ENCODE results near the gene SOX6. TPM values are rescaled to one million over a fixed set of nuclear protein-coding genes. Genes with fewer than 3 reads are reported as not detected.
"Not testable (repeated sequence)": the region's sequence is repeated elsewhere in the genome, so short reads cannot be mapped to it uniquely, and the experiment has no call there.

The SOX6 gene
- total and polyA plus RNA-seq, 7 donors, result 0.61 to 47.6 (median 14.6) TPM

- intact Hi-C loops (cut with DNase I), result no loop called here
- Histone ChIP-seq H3K36me3 (ENCODE audit: insufficient read depth in 1 of 2, low read depth in 1 of 2) (no peaks in the 10 kb centered on the region), H3K27ac (no peak overlapping the region), H3K27me3 (ENCODE audit: insufficient read depth in 3 of 3, low read length in 2 of 3) (no peaks in the 10 kb centered on the region), H3K4me1 (no peaks in the 10 kb centered on the region), H3K4me3 (no peak overlapping the region), H3K9me3 (no peaks in the 10 kb centered on the region)
- WGBS, 3 donors, result 87 to 91% (median 90%) methylated on average over 5 of the region's 5 CpGs
- TF ChIP-seq, protein P1, sequence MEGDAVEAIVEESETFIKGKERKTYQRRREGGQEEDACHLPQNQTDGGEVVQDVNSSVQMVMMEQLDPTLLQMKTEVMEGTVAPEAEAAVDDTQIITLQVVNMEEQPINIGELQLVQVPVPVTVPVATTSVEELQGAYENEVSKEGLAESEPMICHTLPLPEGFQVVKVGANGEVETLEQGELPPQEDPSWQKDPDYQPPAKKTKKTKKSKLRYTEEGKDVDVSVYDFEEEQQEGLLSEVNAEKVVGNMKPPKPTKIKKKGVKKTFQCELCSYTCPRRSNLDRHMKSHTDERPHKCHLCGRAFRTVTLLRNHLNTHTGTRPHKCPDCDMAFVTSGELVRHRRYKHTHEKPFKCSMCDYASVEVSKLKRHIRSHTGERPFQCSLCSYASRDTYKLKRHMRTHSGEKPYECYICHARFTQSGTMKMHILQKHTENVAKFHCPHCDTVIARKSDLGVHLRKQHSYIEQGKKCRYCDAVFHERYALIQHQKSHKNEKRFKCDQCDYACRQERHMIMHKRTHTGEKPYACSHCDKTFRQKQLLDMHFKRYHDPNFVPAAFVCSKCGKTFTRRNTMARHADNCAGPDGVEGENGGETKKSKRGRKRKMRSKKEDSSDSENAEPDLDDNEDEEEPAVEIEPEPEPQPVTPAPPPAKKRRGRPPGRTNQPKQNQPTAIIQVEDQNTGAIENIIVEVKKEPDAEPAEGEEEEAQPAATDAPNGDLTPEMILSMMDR (IDR thresholded peaks at IDR 0.05), result no peak
- ATAC-seq, result no peak
- no peak for DNase-seq
These were observed 429.0 kb downstream of the SOX6 start for GRCh38 chr11:15927196-15927863.

GRCh38 chr11:15926071-15926470 is 430.3 kb downstream of the SOX6 start:
- no peak overlapping the region for H3K4me3 ChIP-seq
- H3K27ac ChIP-seq, result no peak overlapping the region
- no peaks in the 10 kb centered on the region for H3K4me1 ChIP-seq
- H3K27me3 ChIP-seq (ENCODE audit: insufficient read depth in 3 of 3, low read length in 2 of 3), result no peaks in the 10 kb centered on the region
- H3K36me3 ChIP-seq (ENCODE audit: insufficient read depth in 1 of 2, low read depth in 1 of 2), result no peaks in the 10 kb centered on the region
- no peaks in the 10 kb centered on the region for H3K9me3 ChIP-seq
- ATAC-seq (no peak), DNase-seq (no peak)
- intact Hi-C loops (cut with DNase I), result no loop called here
- TF ChIP-seq, protein P1 (IDR thresholded peaks at IDR 0.05), result no peak
- 77 to 84% (median 78%) methylated on average over 2 of the region's 2 CpGs for WGBS, 3 donors

DNA sequence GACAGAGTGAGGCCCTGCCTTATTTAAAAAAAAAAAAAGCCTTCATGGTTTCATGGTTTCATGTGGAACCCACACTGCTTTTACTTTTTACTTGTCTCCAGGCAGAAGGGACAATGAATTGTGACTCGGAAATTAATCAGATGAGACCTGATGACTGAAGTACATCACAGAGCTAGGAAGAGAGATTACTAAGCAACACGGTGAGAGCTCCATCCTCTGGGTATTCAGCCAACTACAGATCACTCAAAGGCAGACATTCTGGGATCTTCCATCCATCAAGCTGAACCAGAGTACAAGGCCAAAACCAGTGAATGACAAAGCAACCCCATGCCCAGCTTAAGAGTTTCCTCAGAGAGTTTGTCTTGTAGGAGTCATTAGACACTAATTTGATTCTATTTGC is 433.2 kb downstream of the SOX6 start:
- TF ChIP-seq, protein P1 (IDR thresholded peaks at IDR 0.05), result no peak
- WGBS, 3 donors, result 43 to 61% (median 52%) methylated on average over 2 of the region's 2 CpGs
- no peak for DNase-seq
- intact Hi-C loops (cut with DNase I), result no loop called here
- no peaks in the 10 kb centered on the region for H3K9me3 ChIP-seq
- H3K4me1 ChIP-seq, result no peaks in the 10 kb centered on the region
- H3K27me3 ChIP-seq (ENCODE audit: insufficient read depth in 3 of 3, low read length in 2 of 3), result no peaks in the 10 kb centered on the region
- H3K27ac ChIP-seq, result no peak overlapping the region
- ATAC-seq, result no peak
- no peak overlapping the region for H3K4me3 ChIP-seq
- H3K36me3 ChIP-seq (ENCODE audit: insufficient read depth in 1 of 2, low read depth in 1 of 2), result no peaks in the 10 kb centered on the region

- intact Hi-C loops (cut with DNase I); H3K9me3 ChIP-seq; H3K36me3 ChIP-seq (ENCODE audit: insufficient read depth in 1 of 2, low read depth in 1 of 2); DNase-seq; H3K27me3 ChIP-seq (ENCODE audit: insufficient read depth in 3 of 3, low read length in 2 of 3); ATAC-seq; H3K27ac ChIP-seq; H3K4me1 ChIP-seq; H3K4me3 ChIP-seq: not testable (repeated sequence)
- WGBS, 3 donors, result 92 to 97% (median 93%) methylated on average over 6 of the region's 6 CpGs
These were observed 433.6 kb downstream of the SOX6 start for GRCh38 chr11:15922745-15923144.

- Histone ChIP-seq H3K4me1 (no peaks in the 10 kb centered on the region), H3K27ac (no peak overlapping the region), H3K27me3 (ENCODE audit: insufficient read depth in 3 of 3, low read length in 2 of 3) (no peaks in the 10 kb centered on the region), H3K36me3 (ENCODE audit: insufficient read depth in 1 of 2, low read depth in 1 of 2) (no peaks in the 10 kb centered on the region), H3K4me3 (no peak overlapping the region), H3K9me3 (no peaks in the 10 kb centered on the region)
- WGBS, 3 donors, result 68 to 85% (median 75%) methylated on average over 6 of the region's 6 CpGs
- DNase-seq, result no peak
- intact Hi-C loops (cut with DNase I), result no loop called here
- TF ChIP-seq, protein P1 (IDR thresholded peaks at IDR 0.05), result no peak
- no peak for ATAC-seq
These were observed 435.3 kb downstream of the SOX6 start for GRCh38 chr11:15920856-15921629.

Data from psoas muscle (tissue), 8 donors.